ENCODE data around the gene ZC3H7B. TPM values are rescaled to one million over a fixed set of nuclear protein-coding genes. Genes with fewer than 3 reads are reported as not detected.

Gene ZC3H7B
- total and polyA plus RNA-seq, 4 donors, result 31.5 to 55.8 (median 34.3) TPM

DNA sequence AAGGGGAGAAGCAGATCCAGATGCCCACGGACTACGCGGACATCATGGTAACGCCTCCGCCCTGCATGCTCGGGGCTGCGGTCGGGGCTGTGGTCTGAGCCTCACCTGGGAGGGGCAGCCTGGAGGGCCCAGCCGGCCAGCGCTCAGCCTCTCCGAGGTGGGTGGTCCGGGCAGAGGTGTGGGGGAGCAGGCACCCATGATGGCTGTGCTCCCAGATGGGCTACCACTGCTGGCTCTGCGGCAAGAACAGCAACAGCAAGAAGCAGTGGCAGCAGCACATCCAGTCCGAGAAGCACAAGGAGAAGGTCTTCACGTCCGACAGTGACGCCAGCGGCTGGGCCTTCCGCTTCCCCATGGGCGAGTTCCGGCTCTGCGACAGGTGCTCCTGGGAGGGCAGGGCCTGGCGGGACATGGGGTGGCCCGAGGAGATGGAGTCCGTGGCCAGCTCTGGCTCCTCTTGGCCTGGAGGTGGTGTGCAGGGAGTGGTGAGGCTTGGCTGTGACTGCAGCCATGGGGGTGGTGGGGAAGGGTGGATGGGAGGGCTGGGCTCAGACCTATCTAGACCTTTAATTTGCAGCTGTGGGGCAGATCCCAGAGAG is 55.2 kb downstream of the ZC3H7B start:
- no peaks in the 10 kb centered on the region for H3K9me3 ChIP-seq (ENCODE audit: control insufficient read depth in 4 of 4, insufficient read depth in 3 of 4, low read length in 3 of 4)
- 94 to 98% methylated on average over 25 of the region's 25 CpGs for WGBS, 2 donors
- no peaks in the 10 kb centered on the region for H3K27me3 ChIP-seq (ENCODE audit: control insufficient read depth in 3 of 3, insufficient read depth in 3 of 3, low read length in 2 of 3)
- H3K27ac ChIP-seq (ENCODE audit: low read depth in 1 of 2, low read length in 1 of 2), result no peak overlapping the region
- H3K4me3 ChIP-seq, result no peak overlapping the region
- H3K36me3 ChIP-seq (ENCODE audit: control insufficient read depth in 4 of 4, insufficient read depth in 4 of 4, low read length in 4 of 4), result peaks cover 9 to 56% (median 17%) of the 10 kb centered on the region in 4 donors
- DNase-seq, result no peak
- no peak for ATAC-seq (ENCODE audit: insufficient read depth, low FRiP score)
- peaks cover 0 to 2% (median 0%) of the 10 kb centered on the region in 5 donors for H3K4me1 ChIP-seq (ENCODE audit: control insufficient read depth in 5 of 5, insufficient read depth in 5 of 5, low read length in 5 of 5)
- H3K9ac ChIP-seq (ENCODE audit: insufficient read depth in 1 of 2, low read length in 2 of 2), result no peak overlapping the region
- TF ChIP-seq, protein P1, sequence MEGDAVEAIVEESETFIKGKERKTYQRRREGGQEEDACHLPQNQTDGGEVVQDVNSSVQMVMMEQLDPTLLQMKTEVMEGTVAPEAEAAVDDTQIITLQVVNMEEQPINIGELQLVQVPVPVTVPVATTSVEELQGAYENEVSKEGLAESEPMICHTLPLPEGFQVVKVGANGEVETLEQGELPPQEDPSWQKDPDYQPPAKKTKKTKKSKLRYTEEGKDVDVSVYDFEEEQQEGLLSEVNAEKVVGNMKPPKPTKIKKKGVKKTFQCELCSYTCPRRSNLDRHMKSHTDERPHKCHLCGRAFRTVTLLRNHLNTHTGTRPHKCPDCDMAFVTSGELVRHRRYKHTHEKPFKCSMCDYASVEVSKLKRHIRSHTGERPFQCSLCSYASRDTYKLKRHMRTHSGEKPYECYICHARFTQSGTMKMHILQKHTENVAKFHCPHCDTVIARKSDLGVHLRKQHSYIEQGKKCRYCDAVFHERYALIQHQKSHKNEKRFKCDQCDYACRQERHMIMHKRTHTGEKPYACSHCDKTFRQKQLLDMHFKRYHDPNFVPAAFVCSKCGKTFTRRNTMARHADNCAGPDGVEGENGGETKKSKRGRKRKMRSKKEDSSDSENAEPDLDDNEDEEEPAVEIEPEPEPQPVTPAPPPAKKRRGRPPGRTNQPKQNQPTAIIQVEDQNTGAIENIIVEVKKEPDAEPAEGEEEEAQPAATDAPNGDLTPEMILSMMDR (IDR thresholded peaks at IDR 0.05; ENCODE audit: control extremely low read depth, extremely low read depth), result no peak

DNA sequence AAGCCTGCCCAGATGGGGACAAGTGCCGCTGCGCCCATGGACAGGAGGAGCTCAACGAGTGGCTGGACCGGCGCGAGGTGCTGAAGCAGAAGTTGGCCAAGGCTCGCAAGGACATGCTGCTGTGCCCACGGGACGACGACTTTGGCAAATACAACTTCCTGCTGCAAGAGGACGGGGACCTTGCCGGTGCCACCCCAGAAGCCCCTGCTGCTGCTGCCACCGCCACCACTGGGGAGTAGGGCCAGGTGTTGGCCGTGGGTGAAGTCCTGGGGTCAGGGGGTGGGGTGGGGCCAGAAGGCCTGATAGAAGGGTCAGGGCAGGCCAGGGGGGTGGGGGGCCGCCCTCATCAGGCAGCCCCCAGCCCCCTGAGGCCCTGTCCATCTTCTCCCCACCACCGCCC is 55.9 kb downstream of the ZC3H7B start:
- peaks cover 6 to 51% (median 17%) of the 10 kb centered on the region in 4 donors for H3K36me3 ChIP-seq (ENCODE audit: control insufficient read depth in 4 of 4, insufficient read depth in 4 of 4, low read length in 4 of 4)
- WGBS, 2 donors, result 91 to 93% methylated on average over 13 to 16 of the region's 16 CpGs
- no peak for DNase-seq

DNA sequence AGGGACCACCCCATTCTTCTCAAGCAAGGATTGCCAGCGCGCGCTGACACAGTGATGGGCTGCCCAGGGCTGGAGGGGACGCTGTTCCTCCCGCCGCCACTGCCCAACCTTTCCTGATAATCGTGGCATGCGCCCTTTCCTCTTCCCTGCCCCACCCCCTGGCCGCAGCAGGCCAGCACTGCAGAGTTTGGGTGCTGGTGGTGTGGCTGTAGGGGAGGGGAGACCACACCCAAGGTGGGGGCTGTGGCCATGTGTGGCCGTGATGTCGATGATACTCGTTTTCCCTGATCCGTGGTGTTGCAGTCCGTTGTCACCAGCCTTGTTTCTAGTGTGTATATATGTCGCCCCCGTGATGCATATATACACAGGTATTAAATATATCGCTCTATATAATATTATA is 57.6 kb downstream of the ZC3H7B start:
- Histone ChIP-seq H3K27me3 (ENCODE audit: control insufficient read depth in 3 of 3, insufficient read depth in 3 of 3, low read length in 2 of 3) (no peaks in the 10 kb centered on the region), H3K9ac (ENCODE audit: insufficient read depth in 1 of 2, low read length in 2 of 2) (no peak overlapping the region), H3K4me3 (no peak overlapping the region), H3K4me1 (ENCODE audit: control insufficient read depth in 5 of 5, insufficient read depth in 5 of 5, low read length in 5 of 5) (peaks cover 0 to 8% (median 0%) of the 10 kb centered on the region in 5 donors), H3K36me3 (ENCODE audit: control insufficient read depth in 4 of 4, insufficient read depth in 4 of 4, low read length in 4 of 4) (peaks cover 6 to 46% (median 17%) of the 10 kb centered on the region in 4 donors), H3K27ac (ENCODE audit: low read depth in 1 of 2, low read length in 1 of 2) (no peak overlapping the region), H3K9me3 (ENCODE audit: control insufficient read depth in 4 of 4, insufficient read depth in 3 of 4, low read length in 3 of 4) (no peaks in the 10 kb centered on the region)
- WGBS, 2 donors, result 88 to 89% methylated on average over 17 of the region's 17 CpGs
- DNase-seq (no peak), ATAC-seq (ENCODE audit: insufficient read depth, low FRiP score) (no peak)
- TF ChIP-seq, protein P1 (IDR thresholded peaks at IDR 0.05; ENCODE audit: control extremely low read depth, extremely low read depth), result no peak

More for the DNA sequence above, 55.9 kb downstream of the ZC3H7B start:
- H3K4me3 ChIP-seq, result no peak overlapping the region
- no peaks in the 10 kb centered on the region for H3K9me3 ChIP-seq (ENCODE audit: control insufficient read depth in 4 of 4, insufficient read depth in 3 of 4, low read length in 3 of 4)
- H3K27ac ChIP-seq (ENCODE audit: low read depth in 1 of 2, low read length in 1 of 2), result no peak overlapping the region
- no peak overlapping the region for H3K9ac ChIP-seq (ENCODE audit: insufficient read depth in 1 of 2, low read length in 2 of 2)
- H3K4me1 ChIP-seq (ENCODE audit: control insufficient read depth in 5 of 5, insufficient read depth in 5 of 5, low read length in 5 of 5), result peaks cover 0 to 2% (median 0%) of the 10 kb centered on the region in 5 donors
- TF ChIP-seq, protein P1 (IDR thresholded peaks at IDR 0.05; ENCODE audit: control extremely low read depth, extremely low read depth), result no peak
- H3K27me3 ChIP-seq (ENCODE audit: control insufficient read depth in 3 of 3, insufficient read depth in 3 of 3, low read length in 2 of 3), result no peaks in the 10 kb centered on the region
- ATAC-seq (ENCODE audit: insufficient read depth, low FRiP score), result no peak

DNA sequence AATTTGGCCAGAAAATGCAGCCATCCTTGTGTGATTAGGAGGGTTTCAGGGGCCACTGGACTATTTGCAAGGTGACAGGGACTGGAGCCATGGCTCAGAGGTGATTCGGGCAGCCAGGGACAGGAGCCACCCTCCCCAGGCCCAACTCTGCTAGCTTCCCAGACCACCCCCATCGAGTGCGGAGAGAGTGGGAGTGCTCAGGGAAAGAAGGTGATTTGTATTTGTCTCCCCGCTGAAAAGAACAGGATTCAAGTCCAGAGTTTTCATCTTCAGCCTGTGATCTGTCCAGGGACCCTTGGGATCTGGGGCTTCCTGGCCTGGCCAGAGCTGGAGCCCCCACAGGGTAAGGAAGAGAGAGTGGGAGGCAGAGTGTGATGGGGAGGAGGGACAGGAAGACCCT is 58.1 kb downstream of the ZC3H7B start:
- Histone ChIP-seq H3K4me3 (no peak overlapping the region), H3K4me1 (ENCODE audit: control insufficient read depth in 5 of 5, insufficient read depth in 5 of 5, low read length in 5 of 5) (peaks cover 0 to 8% (median 0%) of the 10 kb centered on the region in 5 donors), H3K9me3 (ENCODE audit: control insufficient read depth in 4 of 4, insufficient read depth in 3 of 4, low read length in 3 of 4) (no peaks in the 10 kb centered on the region), H3K27ac (ENCODE audit: low read depth in 1 of 2, low read length in 1 of 2) (no peak overlapping the region), H3K36me3 (ENCODE audit: control insufficient read depth in 4 of 4, insufficient read depth in 4 of 4, low read length in 4 of 4) (peaks cover 3 to 42% (median 17%) of the 10 kb centered on the region in 4 donors), H3K27me3 (ENCODE audit: control insufficient read depth in 3 of 3, insufficient read depth in 3 of 3, low read length in 2 of 3) (no peaks in the 10 kb centered on the region), H3K9ac (ENCODE audit: insufficient read depth in 1 of 2, low read length in 2 of 2) (no peak overlapping the region)
- DNase-seq (no peak), ATAC-seq (ENCODE audit: insufficient read depth, low FRiP score) (no peak)
- 89 to 92% methylated on average over 4 of the region's 4 CpGs for WGBS, 2 donors
- TF ChIP-seq, protein P1 (IDR thresholded peaks at IDR 0.05; ENCODE audit: control extremely low read depth, extremely low read depth), result no peak

All from lung (tissue), 12 donors.